Parathyroid adenoma (tissue), 2 donors: ENCODE data around the gene OTULIN.

Experiments used
- H2AFZ ChIP-seq: fragments of 300-600 bp; sonication (generic); one replicate; pipeline ENCODE4 v1.7.0; 2017; ENCODE audit warnings: antibody characterized with exemption, mild to moderate bottlenecking
- H3K27ac ChIP-seq: fragments of 300-600 bp; sonication (generic); one replicate; pipeline ENCODE4 v1.7.0; 2017
- H3K27me3 ChIP-seq: fragments of 300-600 bp; sonication (generic); one replicate; pipeline ENCODE4 v1.7.0; 2017; ENCODE audit warnings: low read length; ENCODE audit not compliant: control insufficient read depth, insufficient read depth
- H3K36me3 ChIP-seq: fragments of 300-600 bp; sonication (generic); one replicate; pipeline ENCODE4 v1.7.0; 2017; ENCODE audit warnings: low read length; ENCODE audit not compliant: control insufficient read depth, insufficient read depth
- H3K4me1 ChIP-seq: fragments of 300-600 bp; sonication (generic); one replicate; pipeline ENCODE4 v1.7.0; 2017; ENCODE audit warnings: control low read depth
- H3K4me2 ChIP-seq: fragments of 300-600 bp; sonication (generic); one replicate; pipeline ENCODE4 v1.7.0; 2017; ENCODE audit warnings: low read length
- H3K4me3 ChIP-seq: fragments of 300-600 bp; sonication (generic); one replicate; pipeline ENCODE4 v1.7.0; 2017; ENCODE audit warnings: low read depth, low read length
- H3K79me2 ChIP-seq: fragments of 300-600 bp; sonication (generic); one replicate; pipeline ENCODE4 v1.7.0; 2017; ENCODE audit warnings: control low read depth
- H3K9ac ChIP-seq: fragments of 300-600 bp; sonication (generic); one replicate; pipeline ENCODE4 v1.7.0; 2017; ENCODE audit warnings: mild to moderate bottlenecking
- H3K9me3 ChIP-seq: fragments of 300-600 bp; sonication (generic); one replicate; pipeline ENCODE4 v1.7.0; 2017; ENCODE audit warnings: low read length; ENCODE audit not compliant: control insufficient read depth
- CTCF ChIP-seq: fragments of 300-600 bp; sonication (generic); IDR thresholded peaks from one replicate; pipeline ENCODE4 v1.7.0; 2017; ENCODE audit warnings: antibody characterized with exemption, mild to moderate bottlenecking
- donor health status: primary hyperparathyroidism.

Gene OTULIN

DNA sequence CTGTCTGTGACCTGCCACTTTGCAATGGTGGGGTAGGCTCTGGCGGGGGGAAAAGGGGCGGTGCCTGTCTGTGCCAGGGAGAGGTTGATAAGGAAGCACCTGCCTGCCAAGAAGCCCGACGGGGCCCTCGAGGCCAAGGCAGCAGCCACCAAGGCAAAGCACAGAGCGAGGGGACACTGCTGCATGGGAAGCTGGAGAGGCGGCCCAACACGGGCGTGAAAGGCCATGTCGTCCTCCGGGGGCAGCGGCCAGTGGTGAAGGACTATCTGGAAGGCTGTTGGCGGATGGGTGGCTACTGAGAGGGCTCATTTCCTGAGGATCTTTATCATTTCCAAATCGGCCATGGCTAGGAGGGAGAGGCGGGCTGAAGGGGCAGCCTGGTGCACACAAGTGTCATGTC is 66.4 kb downstream of the OTULIN start:
- TF ChIP-seq CTCF: no peak
- H3K4me3 ChIP-seq: no peak overlapping the region
- peaks cover 7% of the 10 kb centered on the region for H3K4me1 ChIP-seq
- no peak overlapping the region for H3K9ac ChIP-seq
- no peak overlapping the region for H2AFZ ChIP-seq
- H3K9me3 ChIP-seq: no peaks in the 10 kb centered on the region
- no peak overlapping the region for H3K27ac ChIP-seq
- H3K4me2 ChIP-seq: no peak overlapping the region
- no peaks in the 10 kb centered on the region for H3K27me3 ChIP-seq
- H3K79me2 ChIP-seq: peaks cover 6% of the 10 kb centered on the region
- no peaks in the 10 kb centered on the region for H3K36me3 ChIP-seq

DNA sequence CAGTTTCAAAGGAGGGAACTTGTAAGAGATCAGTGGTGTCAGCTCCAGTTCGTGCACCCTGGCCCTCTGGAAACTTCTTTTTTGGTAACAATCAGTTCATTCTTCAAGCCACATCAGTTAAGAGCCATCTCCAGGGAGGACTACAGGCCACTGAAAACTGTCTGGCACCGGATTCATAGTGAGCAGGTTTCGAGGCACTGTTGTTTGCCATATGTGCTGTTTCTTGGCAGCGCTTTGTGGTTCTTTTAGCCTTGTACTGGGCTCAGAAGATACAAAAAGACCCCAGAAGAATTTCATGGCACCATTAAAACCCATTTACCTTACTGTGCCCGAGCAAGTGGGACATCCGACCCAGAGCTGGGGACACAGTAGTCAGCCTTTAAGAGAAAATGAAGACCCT is 68.5 kb downstream of the OTULIN start:
- no peaks in the 10 kb centered on the region for H3K27me3 ChIP-seq
- no peak overlapping the region for H2AFZ ChIP-seq

DNA sequence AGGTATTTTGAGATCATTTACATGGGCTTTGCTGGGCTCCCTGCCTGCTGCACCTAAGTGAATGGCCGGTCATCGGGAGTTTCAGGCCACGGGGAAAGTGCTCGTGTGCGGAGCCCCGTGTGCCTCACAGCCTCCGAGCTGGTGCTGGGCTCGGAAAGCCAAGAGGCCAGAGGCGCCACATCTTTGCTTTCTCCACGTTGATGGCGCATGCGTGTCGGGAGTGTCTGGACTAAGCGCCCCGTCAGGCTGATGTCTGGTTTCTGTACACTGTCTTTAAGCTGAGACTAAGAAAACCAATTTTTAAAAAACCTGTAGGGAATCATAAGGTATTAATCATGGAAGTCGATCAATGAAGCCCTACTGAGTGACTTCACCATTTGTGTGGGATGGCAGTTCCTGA is 69.1 kb downstream of the OTULIN start:
- no peaks in the 10 kb centered on the region for H3K79me2 ChIP-seq
- no peaks in the 10 kb centered on the region for H3K36me3 ChIP-seq
- no peak overlapping the region for H2AFZ ChIP-seq
- H3K4me1 ChIP-seq: no peaks in the 10 kb centered on the region
- no peak overlapping the region for H3K27ac ChIP-seq
- TF ChIP-seq CTCF: no peak
- H3K4me2 ChIP-seq: no peak overlapping the region
- no peak overlapping the region for H3K4me3 ChIP-seq
- H3K9me3 ChIP-seq: no peaks in the 10 kb centered on the region
- no peaks in the 10 kb centered on the region for H3K27me3 ChIP-seq
- H3K9ac ChIP-seq: no peak overlapping the region

More for the DNA sequence above, 68.5 kb downstream of the OTULIN start:
- no peak for TF ChIP-seq CTCF
- H3K4me2 ChIP-seq: no peak overlapping the region
- H3K4me3 ChIP-seq: no peak overlapping the region
- H3K79me2 ChIP-seq: no peaks in the 10 kb centered on the region
- no peaks in the 10 kb centered on the region for H3K9me3 ChIP-seq
- no peak overlapping the region for H3K9ac ChIP-seq
- H3K4me1 ChIP-seq: no peaks in the 10 kb centered on the region
- no peak overlapping the region for H3K27ac ChIP-seq
- H3K36me3 ChIP-seq: no peaks in the 10 kb centered on the region

DNA sequence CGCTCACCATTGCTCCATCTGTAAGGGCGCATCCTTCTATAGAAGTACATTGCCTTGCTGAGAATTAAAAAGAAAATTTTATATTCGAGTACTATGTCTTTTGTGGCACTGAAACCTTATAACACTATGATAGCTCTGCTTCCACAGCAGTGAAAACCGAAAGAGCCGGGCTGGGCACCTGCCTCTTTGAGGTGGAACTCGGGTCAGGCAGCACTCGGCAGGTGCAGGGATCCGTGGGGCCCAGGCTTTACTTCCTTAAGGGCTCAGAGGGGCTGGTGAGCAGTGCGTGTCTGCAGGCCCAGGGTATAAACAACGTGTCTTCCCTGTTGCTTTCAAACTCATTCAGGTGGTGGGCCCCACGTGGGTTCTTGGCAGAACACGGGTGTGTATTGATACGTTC is 69.9 kb downstream of the OTULIN start:
- H3K4me3 ChIP-seq: no peak overlapping the region
- no peaks in the 10 kb centered on the region for H3K4me1 ChIP-seq
- no peak for TF ChIP-seq CTCF
- no peak overlapping the region for H3K4me2 ChIP-seq
- H3K36me3 ChIP-seq: no peaks in the 10 kb centered on the region
- H3K27me3 ChIP-seq: no peaks in the 10 kb centered on the region
- H3K79me2 ChIP-seq: no peaks in the 10 kb centered on the region
- no peak overlapping the region for H2AFZ ChIP-seq
- H3K9ac ChIP-seq: no peak overlapping the region
- no peak overlapping the region for H3K27ac ChIP-seq
- no peaks in the 10 kb centered on the region for H3K9me3 ChIP-seq

- H3K36me3 ChIP-seq: no peaks in the 10 kb centered on the region
Observed at GRCh38 chr5:14735944-14736343, 71.4 kb downstream of the OTULIN start.

More at GRCh38 chr5:14735944-14736343, 71.4 kb downstream of the OTULIN start:
- H3K4me2 ChIP-seq: no peak overlapping the region
- H3K27ac ChIP-seq: no peak overlapping the region
- H3K27me3 ChIP-seq: no peaks in the 10 kb centered on the region
- no peak overlapping the region for H3K4me3 ChIP-seq
- no peaks in the 10 kb centered on the region for H3K9me3 ChIP-seq
- H3K9ac ChIP-seq: no peak overlapping the region
- no peak overlapping the region for H2AFZ ChIP-seq
- no peak for TF ChIP-seq CTCF
- no peaks in the 10 kb centered on the region for H3K4me1 ChIP-seq
- no peaks in the 10 kb centered on the region for H3K79me2 ChIP-seq
